ENCODE measurements around the gene ARID5B. TPM values are rescaled to one million over a fixed set of nuclear protein-coding genes. Genes with fewer than 3 reads are reported as not detected.

The ARID5B gene
- total and polyA plus RNA-seq, 2 of the 4 experiments (the other 2 are of a cell fraction): 41.0 to 125 TPM

DNA sequence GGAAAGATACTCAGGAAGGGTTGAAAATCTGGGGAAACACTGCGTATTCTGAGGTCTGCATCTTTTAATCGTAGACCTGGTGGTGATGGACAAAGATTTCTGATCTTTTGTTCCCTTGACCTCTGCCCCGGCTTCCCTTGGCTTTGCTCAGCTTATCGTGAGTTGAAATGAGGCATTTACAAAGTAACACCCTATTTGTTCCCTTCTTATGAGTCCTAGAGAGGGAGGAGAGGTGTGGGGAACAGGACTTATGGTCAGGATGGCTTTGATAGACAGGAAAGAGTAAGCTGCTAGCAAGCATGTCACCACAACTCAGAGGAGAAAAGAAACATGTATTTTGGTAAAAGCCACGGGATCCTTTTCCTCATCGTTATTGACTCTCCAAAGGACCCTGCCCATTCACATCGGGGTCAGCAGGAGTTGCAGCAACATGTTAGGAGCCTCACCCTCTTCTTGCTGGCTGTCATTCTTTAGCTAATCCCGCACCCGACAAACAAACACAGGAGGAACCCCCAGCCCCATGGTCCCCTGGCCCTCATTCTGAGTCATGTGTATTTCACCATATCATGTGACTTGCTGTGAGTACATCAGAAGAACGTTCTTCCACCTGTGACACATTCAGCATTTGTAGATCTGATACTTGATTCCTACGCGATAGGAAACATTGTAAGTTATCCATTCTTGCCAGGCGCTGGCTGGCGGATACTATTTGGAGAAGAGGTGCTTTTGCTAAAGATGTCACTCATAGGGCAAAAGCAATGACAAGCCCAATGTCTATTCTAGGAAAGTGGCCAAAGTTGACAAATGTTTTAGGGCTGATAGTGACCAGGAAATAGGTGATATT lies 197.0 kb downstream of the ARID5B start:
- CTCF ChIA-PET: interaction anchor here (0.6 to 1.1 kb wide), 2 partner anchors 60 to 414 kb away, joined by 3 read pairs; no protein-coding TSS in a partner anchor
- intact Hi-C loops (cut with micrococcal nuclease): loop anchor here (10.0 kb wide), 1 partner anchor 336 kb away; no protein-coding TSS in a partner anchor

More for the DNA sequence above, 197.0 kb downstream of the ARID5B start:
- Histone ChIP-seq H2BK120ac (ENCODE audit: low read depth, low read length) (peak overlapping the region; percentile 85), H3K9ac (ENCODE audit: low read depth, low read length) (no peak overlapping the region), H3K23ac (ENCODE audit: low read depth, low read length) (peak overlapping the region; percentile 83), H2AK9ac (replicated peaks; ENCODE audit: low read depth, low read length, poor library complexity) (no peak overlapping the region), H3K79me1 (ENCODE audit: low read depth in 1 of 2, low read length in 2 of 2) (peaks cover 7 to 41% of the 10 kb centered on the region in 2 experiments; a peak in 3 of 4 replicates), H2BK15ac (ENCODE audit: low read depth, low read length) (peak overlapping the region; percentile 81; the same call in 1 of the 3 replicates), H3K27ac (ENCODE audit: insufficient read depth, low read length) (peak overlapping the region; percentile 99; the same call in 1 of the 2 replicates), H3K27me3 (ENCODE audit: control insufficient read depth, insufficient read depth, low read length) (no peaks in the 10 kb centered on the region), H3K56ac (ENCODE audit: extremely low read depth, insufficient read depth, low read length) (no peak overlapping the region), H4K5ac (ENCODE audit: low read depth, low read length) (peak overlapping the region; percentile 87), H4K91ac (ENCODE audit: insufficient read depth, low read depth, low read length) (peak overlapping the region; percentile 95), H2AFZ (replicated peaks; ENCODE audit: low read length, poor library complexity) (no peak overlapping the region), H3K9me1 (ENCODE audit: insufficient read depth, low read length) (peaks cover 23% of the 10 kb centered on the region), H2AK5ac (ENCODE audit: low read depth, low read length) (peak overlapping the region; percentile 73; the same call in 1 of the 2 replicates), H3K36me3 (ENCODE audit: control insufficient read depth, insufficient read depth, low read length) (peaks cover 18% of the 10 kb centered on the region), H4K8ac (ENCODE audit: low read depth in 2 of 2, low read length in 2 of 2) (peak overlapping the region; percentile 66 to 91; a peak in 3 of 4 replicates), H3K4me1 (ENCODE audit: control insufficient read depth, insufficient read depth, low read length) (peaks cover 19% of the 10 kb centered on the region), H3K18ac (ENCODE audit: low read depth, low read length) (peak overlapping the region; percentile 93), H3K4me3 (ENCODE audit: insufficient read depth, low read depth, low read length) (no peak overlapping the region), H3K4me2 (ENCODE audit: low read depth, low read length) (no peak overlapping the region), H3K9me3 (ENCODE audit: control insufficient read depth, insufficient read depth, low read length) (no peaks in the 10 kb centered on the region), H3K4ac (ENCODE audit: low read depth, low read length) (peak overlapping the region; percentile 91), H3K14ac (replicated peaks; ENCODE audit: low read depth, low read length) (peak overlapping the region; percentile 84), H4K20me1 (ENCODE audit: insufficient read depth, low read length) (no peaks in the 10 kb centered on the region; the same call in 1 of the 2 replicates), H2BK20ac (ENCODE audit: low read depth, low read length) (peak overlapping the region; percentile 78), H2BK5ac (ENCODE audit: low read depth, low read length, poor library complexity, severe bottlenecking) (peak overlapping the region; percentile 96)
- WGBS, 2 experiments (ENCODE audit: extremely low coverage in 2 of 2, insufficient read length in 1 of 2): 94% methylated on average over 7 of the region's 14 CpGs; no CpG with 5 or more reads in 1 of the 2 experiments
- ATAC-seq (ENCODE audit: low read depth) (no peak), DNase-seq (peak; percentile 60)
- in situ Hi-C loops (cut with MboI; ENCODE audit: low sequenced_read_pairs) (loop anchor here (5.0 to 25.0 kb wide), 2 partner anchors 134 to 1039 kb away; partner anchors contain the start of gene NRBF2), dilution Hi-C loops (cut with HindIII; ENCODE audit: low sequenced_read_pairs, unreplicated experiment) (no loop called here)
- TF ChIP-seq, protein P1, sequence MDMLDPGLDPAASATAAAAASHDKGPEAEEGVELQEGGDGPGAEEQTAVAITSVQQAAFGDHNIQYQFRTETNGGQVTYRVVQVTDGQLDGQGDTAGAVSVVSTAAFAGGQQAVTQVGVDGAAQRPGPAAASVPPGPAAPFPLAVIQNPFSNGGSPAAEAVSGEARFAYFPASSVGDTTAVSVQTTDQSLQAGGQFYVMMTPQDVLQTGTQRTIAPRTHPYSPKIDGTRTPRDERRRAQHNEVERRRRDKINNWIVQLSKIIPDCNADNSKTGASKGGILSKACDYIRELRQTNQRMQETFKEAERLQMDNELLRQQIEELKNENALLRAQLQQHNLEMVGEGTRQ (IDR thresholded peaks at IDR 0.05; ENCODE audit: low read depth, low read length): peak; percentile 29; the same call in 1 of the 2 replicates
- no peak for TF ChIP-seq RCOR1 (IDR thresholded peaks at IDR 0.05; ENCODE audit: insufficient replicate concordance, low read length)
- TF ChIP-seq CEBPB (IDR thresholded peaks at IDR 0.05; ENCODE audit: low read depth, low read length): 0 out of 2 replicates have a peak, but pooled peaks have one; percentile 16
- 0 out of 2 replicates have a peak, but pooled peaks have one; percentile 5 for TF ChIP-seq POLR2A (IDR thresholded peaks at IDR 0.05; ENCODE audit: low read depth, low read length)
- BruUV-seq (replicated peaks): no TSS peak
- POLR2A ChIA-PET (ENCODE audit: unreplicated experiment): no interaction called here
